Activated T-helper 1 cell treated with Interleukin-2 at 50 U/mL for 16 hours (primary cell): Measurements from ENCODE around the gene CASKIN2.
"Not testable (repeated sequence)": the region's sequence is repeated elsewhere in the genome, so short reads cannot be mapped to it uniquely, and the experiment has no call there.

ENCODE experiments used
- DNase-seq: peaks from one replicate; pipeline ENCODE4 v3.0.0-alpha.2; 2020; ENCODE audit warnings: low read depth

Gene CASKIN2

GRCh38 chr17:75487351-75488070 is 27.8 kb downstream of the CASKIN2 start:
- peak; percentile 17 for DNase-seq

GRCh38 chr17:75486951-75487350 is 28.4 kb downstream of the CASKIN2 start:
- DNase-seq: no peak

- DNase-seq: no peak
Measured at GRCh38 chr17:75486151-75486550, 29.2 kb downstream of the CASKIN2 start.

- no peak for DNase-seq
Measured at GRCh38 chr17:75485688-75486087, 29.6 kb downstream of the CASKIN2 start.

- DNase-seq: no peak
Measured at GRCh38 chr17:75482098-75482942, 33.0 kb downstream of the CASKIN2 start.

GRCh38 chr17:75481194-75482068 is 33.9 kb downstream of the CASKIN2 start:
- DNase-seq: no peak

- DNase-seq: no peak
Measured at GRCh38 chr17:75480281-75480680, 35.1 kb downstream of the CASKIN2 start.

- DNase-seq: no peak
Measured at GRCh38 chr17:75478508-75478907, 36.8 kb downstream of the CASKIN2 start.

GRCh38 chr17:75477490-75477862 is 37.9 kb downstream of the CASKIN2 start:
- not testable (repeated sequence) for DNase-seq

- no peak for DNase-seq
Measured at GRCh38 chr17:75476752-75477489, 38.4 kb downstream of the CASKIN2 start.

GRCh38 chr17:75476271-75476671 is 39.1 kb downstream of the CASKIN2 start:
- no peak for DNase-seq

- no peak for DNase-seq
Measured at GRCh38 chr17:75475851-75476250, 39.5 kb downstream of the CASKIN2 start.

GRCh38 chr17:75475144-75475835 is 40.0 kb downstream of the CASKIN2 start:
- DNase-seq: no peak

GRCh38 chr17:75474736-75475135 is 40.6 kb downstream of the CASKIN2 start:
- DNase-seq: no peak

- DNase-seq: no peak
Measured at GRCh38 chr17:75473246-75473645, 42.1 kb downstream of the CASKIN2 start.

GRCh38 chr17:75472119-75472518 is 43.2 kb downstream of the CASKIN2 start:
- DNase-seq: no peak

- no peak for DNase-seq
Measured at GRCh38 chr17:75471207-75471606, 44.1 kb downstream of the CASKIN2 start.

GRCh38 chr17:75468779-75469373 is 46.5 kb downstream of the CASKIN2 start:
- DNase-seq: no peak

- no peak for DNase-seq
Measured at GRCh38 chr17:75468291-75468754, 47.0 kb downstream of the CASKIN2 start.

- DNase-seq: no peak
Measured at GRCh38 chr17:75465039-75465438, 50.3 kb downstream of the CASKIN2 start.

GRCh38 chr17:75463603-75464002 is 51.7 kb downstream of the CASKIN2 start:
- DNase-seq: no peak
